IPS DF 19.7 (cell line): ENCODE measurements around the gene SLC35A3.

Experiments
- DNase-seq: peaks from one replicate; pipeline ENCODE4 v3.0.0-alpha.2; 2013; ENCODE audit warnings: low read depth, low spot score

Gene SLC35A3

GRCh38 chr1:100076744-100077143 is 106.9 kb downstream of the SLC35A3 start:
- no peak for DNase-seq

DNA sequence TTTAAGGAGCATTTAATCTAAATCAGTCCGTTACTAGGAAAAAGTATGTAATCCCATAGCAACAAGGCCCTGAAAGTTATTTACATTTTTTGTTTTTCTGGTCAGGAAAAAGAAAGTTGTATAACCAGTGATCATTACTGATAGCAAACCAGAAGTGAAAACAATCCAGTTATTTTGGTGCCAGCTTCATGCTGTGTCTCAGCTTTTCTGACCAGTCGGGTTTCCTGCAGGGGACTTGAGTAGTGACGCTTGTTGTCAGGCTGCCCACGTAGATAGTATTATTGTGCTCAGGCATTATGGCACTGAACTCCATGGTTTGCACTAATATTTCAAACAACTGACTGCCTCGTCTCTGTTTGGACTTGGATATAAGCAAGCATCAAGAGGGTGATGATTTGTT is 107.7 kb downstream of the SLC35A3 start:
- no peak for DNase-seq

DNA sequence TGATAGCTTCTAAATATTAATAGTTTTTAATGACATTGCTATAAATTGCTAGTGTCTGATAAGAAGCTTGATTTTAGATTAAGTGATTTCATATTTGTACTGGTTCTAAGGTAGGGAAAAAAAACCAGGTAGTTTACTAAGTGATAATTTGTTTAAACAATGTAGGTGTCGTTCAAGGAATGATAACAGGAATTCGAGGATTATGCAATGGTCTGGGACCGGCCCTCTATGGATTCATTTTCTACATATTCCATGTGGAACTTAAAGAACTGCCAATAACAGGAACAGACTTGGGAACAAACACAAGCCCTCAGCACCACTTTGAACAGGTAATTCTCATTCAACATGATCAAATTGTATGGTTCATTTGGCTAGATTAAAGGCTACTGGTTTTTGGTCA is 110.5 kb downstream of the SLC35A3 start:
- DNase-seq: no peak
